Esophagus muscularis mucosa (tissue), 4 donors: ENCODE measurements around the gene AIMP1. TPM values are rescaled to one million over a fixed set of nuclear protein-coding genes. Genes with fewer than 3 reads are reported as not detected.
A peak's percentile ranks its signal among the peaks of the same experiment; 100 is the strongest.
"Not testable (repeated sequence)": the region's sequence is repeated elsewhere in the genome, so short reads cannot be mapped to it uniquely, and the experiment has no call there.

Source experiments
- DNase-seq: peaks from one replicate; pipeline ENCODE4 v3.0.0-alpha.2; 2017; ENCODE audit errors: extremely low spot score
- H3K27ac ChIP-seq, 4 donors: fragments of 200-600 bp; sonication (generic); replicated peaks in 1 of 4; 1 replicate in 3 of 4; 2 replicates in 1 of 4; pipeline ENCODE4 v1.5.1; 2016 to 2019; ENCODE audit warnings: mild to moderate bottlenecking in 1 of 4
- H3K27me3 ChIP-seq, 4 donors: fragments of 200-600 bp; sonication (generic); one replicate each; pipeline versions ENCODE4 v1.5.1 to v1.6.0; 2016 to 2019
- H3K36me3 ChIP-seq, 4 donors: fragments of 200-600 bp; sonication (generic); one replicate each; pipeline ENCODE4 v1.5.1; 2016 to 2019
- H3K4me1 ChIP-seq, 4 donors: fragments of 200-600 bp; sonication (generic); one replicate each; pipeline ENCODE4 v1.5.1; 2016 to 2019
- H3K4me3 ChIP-seq, 4 donors: fragments of 200-600 bp; sonication (generic); 1 replicate in 2 of 4; 2 replicates in 2 of 4; pipeline ENCODE4 v1.5.1; 2016 to 2019; ENCODE audit warnings: mild to moderate bottlenecking in 4 of 4, moderate library complexity in 1 of 4
- H3K9me3 ChIP-seq, 4 donors: fragments of 200-600 bp; sonication (generic); 1 replicate in 3 of 4; 2 replicates in 1 of 4; pipeline ENCODE4 v1.5.1; 2016 to 2019
- EP300 ChIP-seq: sonication (generic); formaldehyde crosslinking; IDR thresholded peaks from one replicate; pipeline ENCODE4 v1.6.1; 2017; ENCODE audit warnings: antibody characterized with exemption
- POLR2A ChIP-seq: fragments of 450-650 bp; IDR thresholded peaks from one replicate; pipeline ENCODE4 v1.6.1; 2017; ENCODE audit warnings: antibody characterized with exemption, moderate library complexity, mild to moderate bottlenecking, low read depth
- POLR2AphosphoS5 ChIP-seq, 2 donors: sonication (generic); formaldehyde crosslinking; IDR thresholded peaks; one replicate each; pipeline ENCODE4 v1.6.1; 2017; ENCODE audit warnings: antibody characterized with exemption in 2 of 2
- WGBS: methylation state at CpG from one replicate; pipeline ENCODE4 v1.1.5; 2018; 5-methylcytosine and 5-hydroxymethylcytosine counted together
- intact Hi-C: fragments of 100-400 bp; cut with DNase I; formaldehyde crosslinking; loops from one replicate; pipeline ENCODE4 v1.15.1; 2023
- total RNA-seq, 4 donors: library from RNA; depleted of rRNA; stranded (reverse); fragments of >200 nt; gene quantifications; one replicate each; pipeline versions ENCODE4 v1.1.0 to v1.2.1, GENCODE V29; 2016
- TF ChIP-seq, protein P1 (sequence below), 3 experiments: fragments of 200-600 bp in 2 of 3; fragments of 450-650 bp in 1 of 3; sonication (generic) in 2 of 3; IDR thresholded peaks; one replicate each; pipeline ENCODE4 v1.5.1; 2017 to 2019; ENCODE audit warnings: antibody characterized with exemption in 3 of 3, mild to moderate bottlenecking in 2 of 3, moderate library complexity in 1 of 3

The AIMP1 gene
- total RNA-seq, 4 donors from 2014 or later = 19.1 to 29.9 (median 25.7) TPM

DNA sequence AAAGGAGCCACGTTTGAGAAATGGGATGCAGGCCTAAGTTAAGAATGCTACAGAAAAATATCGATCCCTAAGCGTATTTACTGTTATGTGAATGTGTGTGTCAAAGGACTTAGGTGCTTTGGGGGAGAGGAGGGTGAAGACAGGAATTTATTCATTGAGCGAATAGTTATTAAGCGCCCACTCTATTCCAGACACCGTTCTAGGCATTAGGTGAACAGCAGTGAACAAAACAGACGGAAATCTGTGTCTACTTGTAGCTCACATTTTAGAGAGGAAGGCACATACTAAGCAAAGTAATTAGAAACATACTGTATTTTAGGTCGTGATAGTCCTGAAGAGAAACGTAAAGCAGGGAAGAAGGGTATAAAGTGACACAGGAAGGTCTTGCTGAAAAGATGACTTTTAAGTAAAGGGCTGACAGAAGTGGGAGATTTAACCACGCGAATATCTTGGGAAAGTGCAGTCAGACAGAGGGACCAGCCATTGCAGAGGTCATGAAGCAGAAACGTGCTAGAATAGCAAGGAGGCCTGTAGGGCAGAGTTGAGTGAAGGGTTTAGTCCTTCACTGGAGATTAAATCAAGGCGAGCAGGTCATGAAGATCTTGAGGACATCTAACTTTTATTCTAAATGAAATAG is 541 bp downstream of the AIMP1 start:
- TF ChIP-seq, protein P1, sequence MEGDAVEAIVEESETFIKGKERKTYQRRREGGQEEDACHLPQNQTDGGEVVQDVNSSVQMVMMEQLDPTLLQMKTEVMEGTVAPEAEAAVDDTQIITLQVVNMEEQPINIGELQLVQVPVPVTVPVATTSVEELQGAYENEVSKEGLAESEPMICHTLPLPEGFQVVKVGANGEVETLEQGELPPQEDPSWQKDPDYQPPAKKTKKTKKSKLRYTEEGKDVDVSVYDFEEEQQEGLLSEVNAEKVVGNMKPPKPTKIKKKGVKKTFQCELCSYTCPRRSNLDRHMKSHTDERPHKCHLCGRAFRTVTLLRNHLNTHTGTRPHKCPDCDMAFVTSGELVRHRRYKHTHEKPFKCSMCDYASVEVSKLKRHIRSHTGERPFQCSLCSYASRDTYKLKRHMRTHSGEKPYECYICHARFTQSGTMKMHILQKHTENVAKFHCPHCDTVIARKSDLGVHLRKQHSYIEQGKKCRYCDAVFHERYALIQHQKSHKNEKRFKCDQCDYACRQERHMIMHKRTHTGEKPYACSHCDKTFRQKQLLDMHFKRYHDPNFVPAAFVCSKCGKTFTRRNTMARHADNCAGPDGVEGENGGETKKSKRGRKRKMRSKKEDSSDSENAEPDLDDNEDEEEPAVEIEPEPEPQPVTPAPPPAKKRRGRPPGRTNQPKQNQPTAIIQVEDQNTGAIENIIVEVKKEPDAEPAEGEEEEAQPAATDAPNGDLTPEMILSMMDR (IDR thresholded peaks at IDR 0.05) = no peak
- TF ChIP-seq EP300 (no peak), POLR2AphosphoS5 (IDR thresholded peaks at IDR 0.05) (no peak), POLR2A (no peak)
- Histone ChIP-seq H3K27me3 (no peaks in the 10 kb centered on the region), H3K27ac (peak overlapping the region; percentile 89 to 93 (median 92)), H3K4me3 (peak overlapping the region; percentile 71 to 85 (median 82)), H3K36me3 (peaks cover 0 to 12% (median 10%) of the 10 kb centered on the region in 4 donors), H3K9me3 (no peaks in the 10 kb centered on the region), H3K4me1 (peaks cover 20 to 46% (median 40%) of the 10 kb centered on the region in 4 donors)
- 6% methylated on average over 13 of the region's 13 CpGs for WGBS
- no peak for DNase-seq
- intact Hi-C loops = loop anchor here (10.0 kb wide), 1 partner anchor 1172 kb away; the partner anchor contains the start of gene TET2

- intact Hi-C loops = loop anchor here (10.0 kb wide), 1 partner anchor 1173 kb away; the partner anchor contains the start of gene TET2
- Histone ChIP-seq H3K4me1 (peaks cover 20 to 43% (median 39%) of the 10 kb centered on the region in 4 donors), H3K27me3 (no peaks in the 10 kb centered on the region), H3K4me3 (peak overlapping the region in 2 of 4 donors; percentile 78 to 85), H3K9me3 (no peaks in the 10 kb centered on the region), H3K27ac (no peak overlapping the region), H3K36me3 (peaks cover 0 to 12% (median 10%) of the 10 kb centered on the region in 4 donors)
- no peak for TF ChIP-seq POLR2AphosphoS5 (IDR thresholded peaks at IDR 0.05)
- TF ChIP-seq EP300 = no peak
- TF ChIP-seq POLR2A = no peak
- TF ChIP-seq, protein P1 (IDR thresholded peaks at IDR 0.05) = no peak
- DNase-seq = no peak
- 100% methylated on average over 1 of the region's 1 CpG for WGBS
Measured at GRCh38 chr4:106317815-106318214, 1.5 kb downstream of the AIMP1 start.

- Histone ChIP-seq H3K4me1 (peaks cover 20 to 44% (median 38%) of the 10 kb centered on the region in 4 donors), H3K27ac (no peak overlapping the region), H3K9me3 (no peaks in the 10 kb centered on the region), H3K36me3 (peaks cover 0 to 12% (median 10%) of the 10 kb centered on the region in 4 donors), H3K27me3 (no peaks in the 10 kb centered on the region), H3K4me3 (no peak overlapping the region)
- no peak for TF ChIP-seq EP300
- TF ChIP-seq POLR2AphosphoS5 (IDR thresholded peaks at IDR 0.05) = no peak
- no peak for TF ChIP-seq POLR2A
- TF ChIP-seq, protein P1 (IDR thresholded peaks at IDR 0.05) = no peak
- DNase-seq = no peak
- intact Hi-C loops = loop anchor here (10.0 kb wide), 1 partner anchor 1174 kb away; the partner anchor contains the start of gene TET2
Measured at GRCh38 chr4:106318511-106318910, 2.2 kb downstream of the AIMP1 start.

DNA sequence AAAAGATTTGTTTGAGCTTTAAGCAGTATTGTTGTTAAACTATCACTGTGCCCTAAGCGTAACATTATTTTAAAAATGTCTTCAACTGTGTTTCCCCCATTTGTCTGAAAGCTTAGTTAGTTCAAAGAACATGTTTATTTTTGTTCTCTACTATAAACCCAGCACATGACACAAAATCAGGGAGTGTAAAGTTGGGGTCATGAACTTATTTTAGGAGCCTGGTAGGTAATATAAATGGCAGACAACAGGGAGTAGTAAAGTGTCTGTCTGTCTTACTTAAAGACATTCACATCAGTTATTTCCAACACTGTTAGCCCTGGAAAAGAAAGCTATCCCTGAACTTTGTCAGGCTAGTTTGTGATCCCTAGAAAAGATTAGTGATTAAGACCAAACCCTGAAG is 3.9 kb downstream of the AIMP1 start:
- H3K27me3 ChIP-seq = no peaks in the 10 kb centered on the region
- H3K27ac ChIP-seq = no peak overlapping the region
- WGBS = 85% methylated on average over 1 of the region's 1 CpG
- peaks cover 12 to 34% (median 27%) of the 10 kb centered on the region in 4 donors for H3K4me1 ChIP-seq
- no peaks in the 10 kb centered on the region for H3K9me3 ChIP-seq
- intact Hi-C loops = no loop called here
- TF ChIP-seq POLR2AphosphoS5 (IDR thresholded peaks at IDR 0.05) (no peak), EP300 (no peak)
- H3K36me3 ChIP-seq = peaks cover 0 to 20% (median 13%) of the 10 kb centered on the region in 4 donors
- H3K4me3 ChIP-seq = no peak overlapping the region
- no peak for DNase-seq

- Histone ChIP-seq H3K36me3 (peaks cover 0 to 29% (median 20%) of the 10 kb centered on the region in 4 donors), H3K4me1 (peaks cover 12 to 32% (median 24%) of the 10 kb centered on the region in 4 donors)
- DNase-seq, H3K9me3 ChIP-seq, H3K27ac ChIP-seq, intact Hi-C loops, H3K27me3 ChIP-seq, H3K4me3 ChIP-seq: not testable (repeated sequence)
- 97% methylated on average over 32 of the region's 34 CpGs for WGBS
Measured at GRCh38 chr4:106321168-106321567, 4.8 kb downstream of the AIMP1 start.

DNA sequence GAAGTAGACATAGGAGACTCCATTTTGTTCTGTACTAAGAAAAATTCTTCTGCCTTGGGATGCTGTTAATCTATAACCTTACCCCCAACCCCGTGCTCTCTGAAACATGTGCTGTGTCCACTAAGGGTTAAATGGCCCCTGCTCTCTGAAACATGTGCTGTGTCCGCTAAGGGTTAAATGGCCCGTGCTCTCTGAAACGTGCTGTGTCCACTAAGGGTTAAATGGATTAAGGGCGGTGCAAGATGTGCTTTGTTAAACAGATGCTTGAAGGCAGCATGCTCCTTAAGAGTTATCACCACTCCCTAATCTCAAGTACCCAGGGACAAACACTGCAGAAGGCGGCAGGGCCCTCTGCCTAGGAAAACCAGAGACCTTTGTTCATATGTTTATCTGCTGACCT is 5.5 kb downstream of the AIMP1 start:
- H3K27ac ChIP-seq, H3K9me3 ChIP-seq, H3K4me3 ChIP-seq, H3K27me3 ChIP-seq, DNase-seq, intact Hi-C loops: not testable (repeated sequence)
- peaks cover 12 to 32% (median 24%) of the 10 kb centered on the region in 4 donors for H3K4me1 ChIP-seq
- peaks cover 2 to 35% (median 26%) of the 10 kb centered on the region in 4 donors for H3K36me3 ChIP-seq
- WGBS = 72% methylated on average over 6 of the region's 6 CpGs
